HG03060 (cell line): Measurements from ENCODE around the gene ADCY2.

ENCODE experiments used
- ATAC-seq: cut with Tn5 transposase; IDR thresholded peaks from one replicate; pipeline ENCODE4 v1.9.1; 2021; ENCODE audit warnings: low read depth, moderate number of reproducible peaks; ENCODE audit not compliant: unreplicated experiment

The ADCY2 gene

GRCh38 chr5:7495131-7495517 is 99.2 kb downstream of the ADCY2 start:
- ATAC-seq, result no peak

- ATAC-seq, result no peak
These were observed 104.3 kb downstream of the ADCY2 start for GRCh38 chr5:7500256-7500655.

- ATAC-seq, result no peak
These were observed 105.1 kb downstream of the ADCY2 start for GRCh38 chr5:7501061-7501460.

- ATAC-seq, result no peak
These were observed 107.6 kb downstream of the ADCY2 start for GRCh38 chr5:7503564-7503963.

- no peak for ATAC-seq
These were observed 119.5 kb downstream of the ADCY2 start for GRCh38 chr5:7515284-7515914.

- no peak for ATAC-seq
These were observed 120.3 kb downstream of the ADCY2 start for GRCh38 chr5:7516253-7516652.

- ATAC-seq, result no peak
These were observed 121.1 kb downstream of the ADCY2 start for GRCh38 chr5:7517006-7517405.

- no peak for ATAC-seq
These were observed 123.1 kb downstream of the ADCY2 start for GRCh38 chr5:7518947-7519560.

- no peak for ATAC-seq
These were observed 123.6 kb downstream of the ADCY2 start for GRCh38 chr5:7519564-7519963.

GRCh38 chr5:7529880-7530279 is 133.9 kb downstream of the ADCY2 start:
- ATAC-seq, result no peak

- no peak for ATAC-seq
These were observed 138.0 kb downstream of the ADCY2 start for GRCh38 chr5:7533941-7534340.

GRCh38 chr5:7534505-7534904 is 138.6 kb downstream of the ADCY2 start:
- no peak for ATAC-seq

GRCh38 chr5:7537573-7537972 is 141.6 kb downstream of the ADCY2 start:
- ATAC-seq, result no peak

- no peak for ATAC-seq
These were observed 143.6 kb downstream of the ADCY2 start for GRCh38 chr5:7539571-7539970.

GRCh38 chr5:7540736-7541485 is 145.0 kb downstream of the ADCY2 start:
- no peak for ATAC-seq

GRCh38 chr5:7541898-7542297 is 146.0 kb downstream of the ADCY2 start:
- no peak for ATAC-seq

GRCh38 chr5:7546555-7546954 is 150.6 kb downstream of the ADCY2 start:
- ATAC-seq, result no peak

- no peak for ATAC-seq
These were observed 152.7 kb downstream of the ADCY2 start for GRCh38 chr5:7548596-7548995.

- no peak for ATAC-seq
These were observed 169.6 kb downstream of the ADCY2 start for GRCh38 chr5:7565559-7565958.

- ATAC-seq, result no peak
These were observed 180.2 kb downstream of the ADCY2 start for GRCh38 chr5:7576023-7576715.

GRCh38 chr5:7577381-7577780 is 181.4 kb downstream of the ADCY2 start:
- no peak for ATAC-seq
